Activated T-cell treated with anti-CD3 and anti-CD28 coated beads, Interleukin-2, amount 50 U/mL, for 72 hours (primary cell): Measurements from ENCODE around the gene SETD2. TPM values are rescaled to one million over a fixed set of nuclear protein-coding genes. Genes with fewer than 3 reads are reported as not detected.

Source experiments
- ATAC-seq, 2 donors: fragments of 150-1000 bp; cut with Tn5 transposase; replicated peaks in 1 of 2; 2 replicates each; pipeline ENCODE4 v1.10.0; 2021; ENCODE audit warnings: moderate library complexity in 2 of 2, mild to moderate bottlenecking in 1 of 2
- DNase-seq, 2 donors: peaks; one replicate each; pipeline ENCODE4 v3.0.0; 2021 to 2022; ENCODE audit warnings: mixed read lengths in 1 of 2
- H3K27ac Mint-ChIP-seq: one replicate; pipeline ENCODE4 v1.8.0; 2022; ENCODE audit warnings: mild to moderate bottlenecking, moderate library complexity, mixed read lengths
- H3K27me3 Mint-ChIP-seq: one replicate; pipeline ENCODE4 v1.8.0; 2022; ENCODE audit warnings: low read depth, mixed read lengths
- H3K36me3 Mint-ChIP-seq, 2 donors: one replicate each; pipeline ENCODE4 v1.8.0; 2022; ENCODE audit warnings: mixed read lengths in 2 of 2, mild to moderate bottlenecking in 1 of 2; ENCODE audit not compliant: insufficient read depth in 2 of 2
- H3K4me1 Mint-ChIP-seq: one replicate; pipeline ENCODE4 v1.8.0; 2022; ENCODE audit warnings: low read depth, mixed read lengths
- H3K4me3 Mint-ChIP-seq, 2 donors: one replicate each; pipeline ENCODE4 v1.8.0; 2022; ENCODE audit warnings: mild to moderate bottlenecking in 2 of 2, mixed read lengths in 2 of 2, moderate library complexity in 2 of 2
- H3K9me3 Mint-ChIP-seq, 2 donors: one replicate each; pipeline ENCODE4 v1.8.0; 2022; ENCODE audit warnings: mixed read lengths in 2 of 2
- total RNA-seq, 2 donors: library from RNA; stranded (reverse); gene quantifications; one replicate each; pipeline ENCODE4 v1.2.3, GENCODE V29; 2022

Gene SETD2
- total RNA-seq, 2 donors from 2014 or later, result 42.9 to 48.7 TPM

DNA sequence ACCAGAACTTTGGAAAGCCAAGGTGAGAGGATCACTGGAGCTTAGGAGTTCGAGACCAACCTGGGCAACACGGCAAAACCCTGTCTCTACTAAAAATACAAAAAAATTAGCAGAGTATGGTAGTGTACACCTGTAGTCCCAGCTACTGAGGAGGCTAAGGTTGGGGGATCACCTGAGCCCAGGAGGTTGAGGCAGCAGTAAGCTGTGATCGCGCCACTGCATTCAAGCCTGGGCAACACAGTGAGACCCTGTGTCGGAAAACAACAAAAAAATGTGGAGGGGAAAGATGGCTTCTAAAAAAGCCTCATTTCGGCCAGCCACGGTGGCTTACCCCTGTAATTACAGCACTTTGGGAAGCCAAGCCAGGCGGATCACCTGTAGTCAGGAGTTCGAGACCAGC is 54.5 kb downstream of the SETD2 start:
- H3K27ac Mint-ChIP-seq, result no peak overlapping the region
- ATAC-seq (no peak), DNase-seq (no peak)
- H3K9me3 Mint-ChIP-seq, result no peaks in the 10 kb centered on the region
- no peak overlapping the region for H3K4me3 Mint-ChIP-seq
- H3K4me1 Mint-ChIP-seq, result no peaks in the 10 kb centered on the region
- H3K27me3 Mint-ChIP-seq, result no peaks in the 10 kb centered on the region
- H3K36me3 Mint-ChIP-seq, result peaks cover 3 to 19% of the 10 kb centered on the region in 2 donors

DNA sequence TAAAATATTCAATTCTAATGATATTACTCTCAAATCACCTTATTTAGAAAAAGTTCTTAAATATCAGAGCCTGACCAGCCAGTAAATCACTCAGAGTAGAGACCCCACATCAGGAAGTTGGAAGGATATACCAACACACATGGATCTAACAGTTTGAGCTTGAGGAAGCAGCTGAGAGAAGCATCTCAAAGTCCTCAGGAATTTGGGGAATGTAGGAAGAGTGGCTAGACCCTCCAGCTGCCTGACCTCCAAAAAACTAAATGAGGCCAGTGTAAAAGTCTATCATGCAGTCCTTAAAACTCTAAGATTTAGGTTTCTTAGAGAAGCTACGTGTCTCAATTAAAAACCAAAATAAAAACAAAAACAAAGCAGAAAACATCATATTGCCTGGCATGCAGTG is 55.4 kb downstream of the SETD2 start:
- Mint-ChIP-seq H3K27ac (no peak overlapping the region), H3K4me1 (no peaks in the 10 kb centered on the region), H3K36me3 (peaks cover 3 to 15% of the 10 kb centered on the region in 2 donors), H3K27me3 (no peaks in the 10 kb centered on the region), H3K4me3 (no peak overlapping the region), H3K9me3 (no peaks in the 10 kb centered on the region)
- DNase-seq (no peak), ATAC-seq (no peak)

DNA sequence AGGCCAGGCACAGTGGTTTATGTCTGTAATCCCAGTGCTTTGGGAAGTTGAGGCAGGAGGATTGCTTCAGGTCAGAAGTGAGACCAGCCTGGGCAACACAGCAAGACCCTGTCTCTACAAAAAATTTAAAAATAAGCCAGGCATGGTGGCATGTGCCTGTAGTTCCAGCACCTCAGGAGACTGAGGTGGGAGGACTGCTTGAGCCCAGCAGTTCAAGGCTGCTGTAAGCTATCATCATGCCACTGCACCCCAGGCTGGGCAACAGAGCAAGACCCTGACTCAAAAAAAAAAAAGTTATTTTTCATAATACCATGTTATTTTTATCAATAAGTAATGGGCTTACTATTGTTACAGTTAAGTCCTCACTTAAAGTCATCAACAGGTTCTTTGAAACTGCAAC is 59.7 kb downstream of the SETD2 start:
- no peaks in the 10 kb centered on the region for H3K27me3 Mint-ChIP-seq
- no peaks in the 10 kb centered on the region for H3K9me3 Mint-ChIP-seq
- no peak for ATAC-seq
- H3K4me3 Mint-ChIP-seq, result no peak overlapping the region
- no peaks in the 10 kb centered on the region for H3K4me1 Mint-ChIP-seq
- DNase-seq, result no peak
- H3K36me3 Mint-ChIP-seq, result peaks cover 2 to 12% of the 10 kb centered on the region in 2 donors
- H3K27ac Mint-ChIP-seq, result no peak overlapping the region

DNA sequence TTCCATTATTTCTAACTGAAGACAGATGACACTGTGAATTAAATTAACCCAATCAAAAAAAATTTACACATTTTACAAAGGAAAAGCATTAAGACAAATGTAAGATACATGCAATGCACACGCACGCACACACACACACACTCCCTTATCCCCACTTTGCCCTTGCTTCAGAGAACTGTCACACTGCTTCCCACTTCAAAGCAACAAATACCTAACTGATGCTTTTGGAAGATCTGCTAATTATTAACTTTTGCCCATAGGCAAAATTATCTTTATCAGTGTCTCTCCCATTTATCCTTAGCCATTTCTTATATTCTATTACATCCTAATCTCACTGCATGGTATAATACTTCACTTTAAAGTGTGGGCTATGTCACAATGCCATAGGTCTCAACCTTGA is 60.3 kb downstream of the SETD2 start:
- no peak overlapping the region for H3K27ac Mint-ChIP-seq
- no peak overlapping the region for H3K4me3 Mint-ChIP-seq
- H3K27me3 Mint-ChIP-seq, result no peaks in the 10 kb centered on the region
- H3K9me3 Mint-ChIP-seq, result no peaks in the 10 kb centered on the region
- no peak for DNase-seq
- H3K4me1 Mint-ChIP-seq, result no peaks in the 10 kb centered on the region
- ATAC-seq, result no peak
- peaks cover 2 to 12% of the 10 kb centered on the region in 2 donors for H3K36me3 Mint-ChIP-seq

DNA sequence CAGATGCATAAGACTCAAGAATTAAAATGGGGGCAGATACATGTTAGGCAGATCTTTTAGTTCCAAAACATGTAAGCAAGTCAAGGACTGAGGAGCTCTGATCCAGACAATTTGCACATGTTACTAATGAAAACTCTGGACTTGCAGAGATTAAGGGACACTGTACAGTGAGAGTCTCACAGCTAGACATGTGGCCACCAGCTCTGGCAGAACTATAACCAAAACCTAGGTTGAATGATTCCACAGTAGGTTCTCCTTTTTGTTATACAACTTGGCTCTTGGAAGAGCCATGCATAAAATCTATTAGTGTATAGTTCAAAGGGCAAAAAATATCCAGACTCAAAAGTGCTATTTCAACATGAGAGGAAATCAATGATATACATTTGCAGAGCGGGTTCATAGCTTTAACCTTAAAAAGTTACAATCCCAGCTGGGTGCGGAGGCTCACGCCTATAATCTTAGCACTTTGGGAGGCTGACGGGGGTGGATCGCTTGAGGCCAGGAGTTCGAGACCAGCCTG is 61.8 kb downstream of the SETD2 start:
- DNase-seq, result no peak
- peaks cover 2 to 13% of the 10 kb centered on the region in 2 donors for H3K36me3 Mint-ChIP-seq
- H3K4me1 Mint-ChIP-seq, result no peaks in the 10 kb centered on the region

DNA sequence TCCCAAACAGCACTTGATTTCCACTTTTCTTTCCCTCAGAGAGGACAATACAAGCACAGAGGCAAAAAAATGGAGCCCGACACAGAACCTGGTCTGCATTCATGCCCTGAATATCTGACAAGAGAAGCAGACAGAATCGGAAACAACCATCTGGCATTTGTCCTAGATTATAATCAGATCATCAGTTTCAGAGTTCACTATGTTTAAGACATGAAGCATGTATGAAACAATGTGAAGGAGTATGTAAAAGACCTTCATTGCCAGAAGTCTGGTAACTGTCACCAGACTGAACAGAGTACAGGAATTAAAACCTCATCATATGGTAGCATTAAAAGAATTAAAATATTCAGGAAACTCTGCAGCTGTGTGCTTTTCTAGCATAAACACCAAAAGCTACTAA is 65.0 kb downstream of the SETD2 start:
- Mint-ChIP-seq H3K4me3 (no peak overlapping the region), H3K4me1 (no peaks in the 10 kb centered on the region), H3K27me3 (no peaks in the 10 kb centered on the region), H3K36me3 (peaks cover 0 to 15% of the 10 kb centered on the region in 2 donors), H3K27ac (no peak overlapping the region), H3K9me3 (no peaks in the 10 kb centered on the region)
- DNase-seq, result no peak
- ATAC-seq, result no peak

More for the DNA sequence above, 61.8 kb downstream of the SETD2 start:
- ATAC-seq, result no peak
- H3K4me3 Mint-ChIP-seq, result no peak overlapping the region
- H3K9me3 Mint-ChIP-seq, result no peaks in the 10 kb centered on the region
- no peaks in the 10 kb centered on the region for H3K27me3 Mint-ChIP-seq
- H3K27ac Mint-ChIP-seq, result no peak overlapping the region

DNA sequence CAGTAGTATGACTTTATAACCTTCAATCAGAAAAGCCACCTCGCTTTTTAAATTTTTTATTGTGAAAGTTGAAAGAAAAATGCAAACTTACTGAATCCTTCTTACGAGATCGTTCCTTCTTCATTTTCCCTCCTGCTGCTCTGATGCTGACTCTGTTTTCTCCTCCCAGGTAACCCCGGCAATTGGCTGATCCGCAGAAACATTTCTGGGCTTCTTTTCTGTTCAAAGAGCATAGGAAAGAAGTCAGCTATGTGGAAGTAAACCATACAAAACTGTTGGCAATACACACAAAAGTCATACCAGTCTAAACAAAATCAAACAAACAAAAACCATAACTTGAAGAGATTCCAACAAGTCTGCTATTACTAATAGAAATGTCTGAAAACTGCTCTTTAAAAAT is 66.0 kb downstream of the SETD2 start:
- ATAC-seq, result no peak
- DNase-seq, result no peak
- no peaks in the 10 kb centered on the region for H3K9me3 Mint-ChIP-seq
- no peaks in the 10 kb centered on the region for H3K4me1 Mint-ChIP-seq
- H3K4me3 Mint-ChIP-seq, result no peak overlapping the region
- H3K27ac Mint-ChIP-seq, result no peak overlapping the region
- H3K36me3 Mint-ChIP-seq, result peaks cover 0 to 13% of the 10 kb centered on the region in 2 donors
- H3K27me3 Mint-ChIP-seq, result no peaks in the 10 kb centered on the region

DNA sequence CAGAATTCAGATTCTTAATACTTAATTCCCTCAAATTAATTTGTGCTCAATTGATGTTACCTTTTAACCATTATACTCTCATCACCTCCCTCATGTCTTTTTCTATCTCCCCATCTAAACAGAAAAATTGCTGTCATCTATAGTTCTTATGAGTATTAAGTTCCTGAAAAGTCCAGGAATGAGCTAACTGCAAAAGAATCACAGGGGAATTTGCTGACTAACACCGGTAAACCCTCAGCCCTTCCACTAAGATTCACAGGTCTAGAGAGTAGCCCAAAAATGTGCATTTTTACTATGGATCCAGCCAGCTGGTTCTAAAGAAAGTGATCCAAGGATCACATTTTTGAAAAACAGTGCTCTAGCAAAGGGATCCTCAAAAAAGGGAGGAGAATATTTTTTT is 67.0 kb downstream of the SETD2 start:
- H3K27me3 Mint-ChIP-seq, result no peaks in the 10 kb centered on the region
- H3K36me3 Mint-ChIP-seq, result peaks cover 0 to 9% of the 10 kb centered on the region in 2 donors
- H3K4me1 Mint-ChIP-seq, result no peaks in the 10 kb centered on the region
- no peak overlapping the region for H3K4me3 Mint-ChIP-seq
- ATAC-seq (no peak), DNase-seq (no peak)
- no peaks in the 10 kb centered on the region for H3K9me3 Mint-ChIP-seq
- peak overlapping the region; percentile 62 for H3K27ac Mint-ChIP-seq

DNA sequence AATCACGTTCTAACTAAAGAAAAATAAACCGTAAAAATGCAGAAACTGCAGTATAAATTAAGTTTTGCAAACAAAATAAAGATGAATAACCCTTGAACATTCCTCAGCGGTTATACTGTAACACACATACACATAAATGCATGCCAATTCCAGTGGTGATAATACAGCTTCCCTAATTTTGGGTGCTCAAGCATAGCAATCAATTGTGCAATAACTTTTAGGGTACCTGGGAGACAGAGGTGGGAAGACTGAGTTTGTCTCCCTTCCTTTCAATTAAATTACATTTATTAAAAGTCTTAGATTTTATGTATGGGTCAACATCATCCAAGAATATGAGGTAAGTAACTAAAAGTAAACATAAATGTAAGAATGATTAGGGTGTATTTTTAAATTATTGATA is 71.8 kb downstream of the SETD2 start:
- peaks cover 5 to 14% of the 10 kb centered on the region in 2 donors for H3K36me3 Mint-ChIP-seq
- no peaks in the 10 kb centered on the region for H3K27me3 Mint-ChIP-seq
- DNase-seq (no peak), ATAC-seq (no peak)
- no peaks in the 10 kb centered on the region for H3K4me1 Mint-ChIP-seq
- H3K9me3 Mint-ChIP-seq, result no peaks in the 10 kb centered on the region
- no peak overlapping the region for H3K4me3 Mint-ChIP-seq
- no peak overlapping the region for H3K27ac Mint-ChIP-seq

DNA sequence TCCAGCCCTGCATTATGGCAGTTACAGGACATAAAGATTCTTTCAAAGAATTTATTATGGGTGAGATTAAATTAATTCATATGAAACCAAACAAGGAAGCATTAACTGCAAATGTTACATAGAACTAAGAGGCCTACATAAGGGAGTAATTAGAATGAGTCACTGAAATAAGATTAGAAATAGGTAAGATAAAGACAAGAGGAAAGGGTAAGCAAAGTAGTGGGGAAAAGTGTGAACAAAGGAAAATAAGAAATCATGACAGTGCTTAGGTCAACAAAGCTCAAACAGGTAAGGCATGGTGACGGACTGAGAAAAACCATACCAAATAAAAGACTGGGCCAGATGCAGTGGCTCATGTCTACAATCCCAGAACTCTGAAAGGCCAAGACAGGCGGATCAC is 74.3 kb downstream of the SETD2 start:
- peak overlapping the region; percentile 94 for H3K27ac Mint-ChIP-seq
- peaks cover 7 to 20% of the 10 kb centered on the region in 2 donors for H3K36me3 Mint-ChIP-seq
- peak overlapping the region in 1 of 2 donors; percentile 19 for H3K4me3 Mint-ChIP-seq
- ATAC-seq (no peak), DNase-seq (no peak)
- no peaks in the 10 kb centered on the region for H3K4me1 Mint-ChIP-seq
- no peaks in the 10 kb centered on the region for H3K27me3 Mint-ChIP-seq
- H3K9me3 Mint-ChIP-seq, result no peaks in the 10 kb centered on the region

DNA sequence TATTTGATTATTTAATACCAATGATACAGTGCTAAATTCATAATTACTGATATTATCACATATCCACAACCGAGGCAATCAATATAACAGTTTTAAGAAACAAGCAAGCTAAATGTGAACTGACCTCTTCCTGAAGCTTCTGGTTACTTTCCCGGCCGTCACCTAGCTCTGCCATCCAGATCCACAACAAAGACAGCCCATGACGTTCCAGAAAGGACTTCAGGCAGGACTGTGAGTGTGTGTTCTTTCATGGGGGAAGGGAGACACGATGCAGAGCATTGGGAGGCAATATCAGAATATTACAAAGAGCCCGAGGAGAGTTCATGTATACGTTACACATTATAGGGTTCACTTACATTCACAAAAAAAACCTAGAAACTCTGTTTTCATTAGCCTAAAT is 77.8 kb downstream of the SETD2 start:
- Mint-ChIP-seq H3K4me1 (peaks cover 12% of the 10 kb centered on the region), H3K9me3 (no peaks in the 10 kb centered on the region), H3K4me3 (no peak overlapping the region), H3K27me3 (no peaks in the 10 kb centered on the region), H3K27ac (no peak overlapping the region), H3K36me3 (peaks cover 9 to 36% of the 10 kb centered on the region in 2 donors)
- ATAC-seq (no peak), DNase-seq (no peak)

DNA sequence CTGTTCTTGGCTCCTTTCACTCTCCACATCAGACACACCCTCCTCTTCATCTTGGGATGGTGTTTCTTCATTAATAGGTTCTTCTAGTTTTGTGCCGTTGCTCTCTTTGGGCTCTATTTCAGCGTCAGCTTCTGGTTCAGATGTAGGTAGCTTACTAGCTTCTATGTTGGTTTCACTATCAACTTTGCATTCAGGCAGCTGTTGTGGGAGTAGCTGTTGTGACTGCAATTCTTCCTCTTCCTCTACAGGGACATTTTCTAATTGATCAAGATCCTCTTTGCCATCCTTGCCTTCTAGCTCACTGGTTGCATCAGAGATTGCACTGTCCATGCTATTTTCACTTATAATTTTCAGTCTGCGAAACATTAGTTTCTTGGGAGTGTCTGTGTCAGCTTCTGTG is 80.1 kb downstream of the SETD2 start:
- Mint-ChIP-seq H3K9me3 (no peaks in the 10 kb centered on the region), H3K27ac (peak overlapping the region; percentile 59), H3K4me3 (no peak overlapping the region), H3K36me3 (peaks cover 4 to 34% of the 10 kb centered on the region in 2 donors), H3K27me3 (no peaks in the 10 kb centered on the region), H3K4me1 (peaks cover 22% of the 10 kb centered on the region)
- ATAC-seq (no peak), DNase-seq (no peak)

DNA sequence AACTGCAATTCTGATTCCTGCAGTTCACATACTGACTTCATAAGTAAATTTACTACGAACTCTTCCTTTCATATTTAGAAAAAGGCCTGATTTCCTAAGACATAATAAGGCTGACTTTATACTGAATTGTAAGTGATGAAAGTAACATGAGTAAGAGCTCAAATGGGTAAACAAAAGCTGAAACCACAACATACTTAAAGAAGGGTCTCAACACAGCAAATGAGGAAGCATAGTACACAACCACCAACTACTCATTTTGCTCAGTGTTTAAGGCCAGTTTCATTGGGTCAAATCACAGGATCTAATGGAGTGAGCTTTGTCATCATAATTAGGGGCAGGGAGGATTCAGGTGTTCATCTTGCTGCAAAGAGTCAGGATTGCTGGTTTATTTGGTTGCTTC is 81.4 kb downstream of the SETD2 start:
- DNase-seq, result no peak
- ATAC-seq, result no peak
- Mint-ChIP-seq H3K36me3 (peaks cover 4 to 33% of the 10 kb centered on the region in 2 donors), H3K4me1 (peaks cover 22% of the 10 kb centered on the region), H3K27me3 (no peaks in the 10 kb centered on the region), H3K27ac (peak overlapping the region; percentile 21), H3K4me3 (no peak overlapping the region), H3K9me3 (no peaks in the 10 kb centered on the region)

DNA sequence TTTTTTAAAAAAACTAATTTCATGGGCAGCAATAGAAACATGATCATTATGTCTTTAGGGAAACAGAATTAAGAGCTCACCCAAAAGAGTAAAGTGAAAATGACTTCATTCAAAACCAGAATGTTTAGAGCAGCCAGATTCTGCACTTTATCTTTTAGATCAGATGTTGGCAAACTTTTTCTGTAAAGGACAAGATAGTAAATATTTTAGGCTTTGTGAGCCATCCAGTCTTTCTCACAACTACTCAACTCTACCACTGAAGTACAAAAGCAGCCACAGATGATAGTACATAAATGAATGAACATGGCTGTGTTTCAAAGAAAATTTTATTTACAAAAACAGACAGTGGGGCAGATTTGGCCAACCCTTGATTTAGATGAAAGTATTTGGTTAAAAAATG is 84.5 kb downstream of the SETD2 start:
- no peaks in the 10 kb centered on the region for H3K27me3 Mint-ChIP-seq
- H3K4me1 Mint-ChIP-seq, result peaks cover 22% of the 10 kb centered on the region
- no peak overlapping the region for H3K4me3 Mint-ChIP-seq
- H3K27ac Mint-ChIP-seq, result peak overlapping the region; percentile 56
- DNase-seq (no peak), ATAC-seq (peak; percentile 65 to 71)
- H3K36me3 Mint-ChIP-seq, result peaks cover 4 to 22% of the 10 kb centered on the region in 2 donors
- H3K9me3 Mint-ChIP-seq, result no peaks in the 10 kb centered on the region
